H1 (cell line): Measurements from ENCODE around the gene STK11IP. TPM values are rescaled to one million over a fixed set of nuclear protein-coding genes. Genes with fewer than 3 reads are reported as not detected.
A peak's percentile ranks its signal among the peaks of the same experiment; 100 is the strongest.

Source experiments
- CBX8 ChIP-seq: fragments of 300-800, 300-1000 bp; sonication (generic); IDR thresholded peaks from 2 replicates; pipeline ENCODE4 v1.7.1; 2016; ENCODE audit warnings: low read depth, low read length, borderline replicate concordance
- EP300 ChIP-seq, 2 experiments: IDR thresholded peaks; 1 replicate in 1 of 2; 2 replicates in 1 of 2; pipeline ENCODE4 v1.6.1; 2011 to 2012; ENCODE audit warnings: low read depth in 2 of 2, low read length in 2 of 2, mild to moderate bottlenecking in 2 of 2, borderline replicate concordance in 1 of 2, inconsistent platforms in 1 of 2, moderate library complexity in 1 of 2
- PHF8 ChIP-seq: fragments of 200-600 bp; sonication (generic); conservative IDR thresholded peaks from 2 replicates; pipeline ENCODE4 v1.7.1; 2012; ENCODE audit warnings: low read depth, mild to moderate bottlenecking, inconsistent platforms, low read length, moderate library complexity
- SP1 ChIP-seq: IDR thresholded peaks from 2 replicates; pipeline ENCODE4 v1.6.1; 2011; ENCODE audit warnings: low read depth, low read length
- polyA plus RNA-seq, 7 experiments: library from polyadenylated mRNA; depleted of rRNA in 3 of 7; stranded (reverse) in 5 of 7; unstranded in 2 of 7; fragments of >200 nt in 5 of 7; fragments of 200-250 nt in 2 of 7; gene quantifications; 1 replicate in 5 of 7; 2 replicates in 1 of 7; 4 replicates in 1 of 7; pipeline versions ENCODE4 v1.2.1 to v1.2.3, GENCODE V29; 2011 to 2013; ENCODE audit warnings: missing spikeins in 2 of 7, mixed read lengths in 2 of 7
- total RNA-seq: library from RNA; stranded (reverse); fragmentation: NEBNext Ultra II Directional; extraction: Animal tissue kit (Norgen Biotek cat#: 25700); gene quantifications from 2 replicates; pipeline ENCODE4 v1.2.1, GENCODE V29; 2021

Gene STK11IP
- total and polyA plus RNA-seq, 2 of the 8 experiments (the other 6 are each of a cell fraction or from before 2014, with no cell fraction given) = 18.5 to 29.6 TPM

- TF ChIP-seq PHF8 (no peak), SP1 (peak; percentile 37; the same call in 1 of the 2 replicates), CBX8 (no peak), EP300 (IDR thresholded peaks at IDR 0.05; ENCODE audit: borderline replicate concordance in 1 of 2, low read depth in 2 of 2, low read length in 2 of 2) (no peak)
These were observed 2.4 kb upstream of the STK11IP start (continued) for GRCh38 chr2:219595256-219595655.
